Panc1 (cell line): ENCODE data around the gene ARHGEF37. TPM values are rescaled to one million over a fixed set of nuclear protein-coding genes. Genes with fewer than 3 reads are reported as not detected.

ENCODE experiments used
- ATAC-seq: fragments of 200-7000 bp; cut with Tn5 transposase; 2 replicates; pipeline ENCODE4 v1.9.1; 2020; ENCODE audit warnings: mild to moderate bottlenecking, moderate library complexity
- BruUV-seq: library from RNA; stranded (reverse); fragments of 400-500 nt; replicated peaks from 2 replicates; lab custom pipeline; 2021; lab: Mats Ljungman, UMichigan
- CTCF ChIA-PET: fragments of 300-600 bp; sonication (Branson Sonifier 250); formaldehyde crosslinking; loops from one replicate; lab custom pipeline; 2022; ENCODE audit warnings: antibody characterized with exemption; lab: Charles Lee
- POLR2A ChIA-PET: fragments of 300-600 bp; sonication (Branson Sonifier 250); formaldehyde crosslinking; loops from one replicate; lab custom pipeline; 2022; ENCODE audit warnings: antibody characterized with exemption; lab: Charles Lee
- DNase-seq: peaks from one replicate; pipeline ENCODE4 v3.0.0-alpha.2; 2010; ENCODE audit warnings: low read depth, low spot score
- H3K27ac ChIP-seq: 2 replicates; pipeline ENCODE4 v1.5.1; 2011; ENCODE audit warnings: mild to moderate bottlenecking, low read length, inconsistent platforms
- H3K27me3 ChIP-seq: fragments of 200-500 bp; sonication (Bioruptor generic); 2 replicates; pipeline ENCODE4 v1.6.0; 2014; ENCODE audit warnings: low read length, inconsistent platforms; ENCODE audit not compliant: control insufficient read depth, insufficient read depth
- H3K36me3 ChIP-seq: fragments of 200-500 bp; sonication (Bioruptor generic); 2 replicates; pipeline ENCODE4 v1.5.1; 2014; ENCODE audit warnings: inconsistent platforms, mild to moderate bottlenecking, low read length, moderate library complexity; ENCODE audit not compliant: control insufficient read depth, insufficient read depth
- H3K4me1 ChIP-seq: 2 replicates; pipeline ENCODE4 v1.5.1; 2011; ENCODE audit warnings: inconsistent platforms, mild to moderate bottlenecking, low read length, moderate library complexity; ENCODE audit not compliant: control insufficient read depth, insufficient read depth
- H3K4me3 ChIP-seq, 2 experiments: 2 replicates each; pipeline ENCODE4 v1.5.1; 2011 to 2012; ENCODE audit warnings: low read depth in 2 of 2, low read length in 2 of 2, mild to moderate bottlenecking in 2 of 2, inconsistent platforms in 1 of 2, moderate library complexity in 1 of 2
- H3K9me3 ChIP-seq: fragments of 200-500 bp; sonication (Bioruptor generic); 2 replicates; pipeline ENCODE4 v1.5.1; 2014; ENCODE audit warnings: low read depth, mild to moderate bottlenecking, inconsistent platforms, low read length, moderate library complexity; ENCODE audit not compliant: control insufficient read depth, insufficient read depth
- POLR2AphosphoS5 ChIP-seq: IDR thresholded peaks from 2 replicates; pipeline ENCODE4 v1.6.1; 2012; ENCODE audit warnings: mild to moderate bottlenecking, low read depth, low read length, moderate library complexity
- SIN3A ChIP-seq: IDR thresholded peaks from 2 replicates; pipeline ENCODE4 v1.6.1; 2012; ENCODE audit warnings: low read depth, mild to moderate bottlenecking, low read length, moderate library complexity, borderline replicate concordance; ENCODE audit not compliant: insufficient read depth
- TCF7L2 ChIP-seq: IDR thresholded peaks from 2 replicates; pipeline ENCODE4 v1.6.1; 2011; ENCODE audit warnings: mild to moderate bottlenecking, low read depth, low read length, inconsistent platforms
- in situ Hi-C: cut with HindIII; loops from 2 replicates; pipeline ENCODE4 v1.10.0; 2016; ENCODE audit warnings: low sequenced_read_pairs, low pct_unique_long_range_greater_than_20kb
- intact Hi-C: fragments of 100-400 bp; cut with micrococcal nuclease; formaldehyde crosslinking; loops from one replicate; pipeline ENCODE4 v1.10.0; 2022; ENCODE audit not compliant: unreplicated experiment
- total RNA-seq: library from RNA; stranded (reverse); gene quantifications from one replicate; pipeline ENCODE4 v1.2.1, GENCODE V29; 2021; ENCODE audit not compliant: unreplicated experiment
- TF ChIP-seq, protein P1 (sequence below): fragments of 450-650 bp; IDR thresholded peaks from 2 replicates; pipeline ENCODE4 v1.5.1; 2017; ENCODE audit warnings: mild to moderate bottlenecking
- TF ChIP-seq, protein P2 (sequence below), 2 experiments: IDR thresholded peaks; 2 replicates each; pipeline ENCODE4 v1.6.1; 2011 to 2012; ENCODE audit warnings: low read depth in 2 of 2, control low read depth in 1 of 2, low read length in 1 of 2, mild to moderate bottlenecking in 1 of 2, moderate library complexity in 1 of 2; ENCODE audit not compliant: insufficient read depth in 1 of 2

Gene ARHGEF37
- total RNA-seq, 1 experiment from 2014 or later, result 3.2 TPM

DNA sequence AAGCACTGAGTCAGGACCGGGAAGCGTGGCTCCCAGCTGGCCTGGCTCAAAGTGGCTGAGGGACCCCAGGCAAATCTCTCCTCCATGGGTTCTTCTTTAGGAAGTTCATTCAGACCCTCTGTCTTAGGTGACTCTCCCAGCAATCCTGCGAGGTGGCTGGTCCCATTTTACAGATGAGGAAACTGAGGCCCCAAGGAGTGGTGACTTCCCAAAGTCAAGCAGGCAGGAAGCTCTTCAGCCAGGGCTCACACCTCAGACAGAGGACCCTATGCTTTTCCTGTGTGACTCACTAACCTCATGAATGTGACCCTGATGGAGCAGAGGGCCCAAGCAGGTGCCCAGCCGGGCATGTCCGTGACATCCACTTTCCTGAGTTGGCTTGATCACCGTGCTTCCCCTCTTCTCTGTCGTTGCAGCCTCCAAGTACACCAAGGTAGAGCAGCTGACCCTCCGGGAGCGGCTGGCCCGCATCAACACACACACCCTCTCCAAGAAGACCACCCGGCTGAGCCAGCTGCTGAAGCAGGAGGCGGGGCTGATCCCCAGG is 36.5 kb downstream of the ARHGEF37 start:
- Histone ChIP-seq H3K9me3 (no peaks in the 10 kb centered on the region), H3K36me3 (no peaks in the 10 kb centered on the region), H3K4me1 (peaks cover 5% of the 10 kb centered on the region; the same call in 1 of the 2 replicates), H3K4me3 (no peak overlapping the region), H3K27me3 (no peaks in the 10 kb centered on the region), H3K27ac (no peak overlapping the region; the same call in 1 of the 2 replicates)
- DNase-seq (no peak), ATAC-seq (no peak)
- no TSS peak for BruUV-seq
- ChIA-PET CTCF (interaction anchor here (0.7 to 1.2 kb wide), 2 partner anchors 153 to 184 kb away, joined by 4 read pairs; no protein-coding TSS in a partner anchor), POLR2A (no interaction called here)
- TF ChIP-seq, protein P1, sequence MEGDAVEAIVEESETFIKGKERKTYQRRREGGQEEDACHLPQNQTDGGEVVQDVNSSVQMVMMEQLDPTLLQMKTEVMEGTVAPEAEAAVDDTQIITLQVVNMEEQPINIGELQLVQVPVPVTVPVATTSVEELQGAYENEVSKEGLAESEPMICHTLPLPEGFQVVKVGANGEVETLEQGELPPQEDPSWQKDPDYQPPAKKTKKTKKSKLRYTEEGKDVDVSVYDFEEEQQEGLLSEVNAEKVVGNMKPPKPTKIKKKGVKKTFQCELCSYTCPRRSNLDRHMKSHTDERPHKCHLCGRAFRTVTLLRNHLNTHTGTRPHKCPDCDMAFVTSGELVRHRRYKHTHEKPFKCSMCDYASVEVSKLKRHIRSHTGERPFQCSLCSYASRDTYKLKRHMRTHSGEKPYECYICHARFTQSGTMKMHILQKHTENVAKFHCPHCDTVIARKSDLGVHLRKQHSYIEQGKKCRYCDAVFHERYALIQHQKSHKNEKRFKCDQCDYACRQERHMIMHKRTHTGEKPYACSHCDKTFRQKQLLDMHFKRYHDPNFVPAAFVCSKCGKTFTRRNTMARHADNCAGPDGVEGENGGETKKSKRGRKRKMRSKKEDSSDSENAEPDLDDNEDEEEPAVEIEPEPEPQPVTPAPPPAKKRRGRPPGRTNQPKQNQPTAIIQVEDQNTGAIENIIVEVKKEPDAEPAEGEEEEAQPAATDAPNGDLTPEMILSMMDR, result no peak
- no peak for TF ChIP-seq TCF7L2
- no peak for TF ChIP-seq POLR2AphosphoS5
- TF ChIP-seq SIN3A, result no peak
- TF ChIP-seq, protein P2, sequence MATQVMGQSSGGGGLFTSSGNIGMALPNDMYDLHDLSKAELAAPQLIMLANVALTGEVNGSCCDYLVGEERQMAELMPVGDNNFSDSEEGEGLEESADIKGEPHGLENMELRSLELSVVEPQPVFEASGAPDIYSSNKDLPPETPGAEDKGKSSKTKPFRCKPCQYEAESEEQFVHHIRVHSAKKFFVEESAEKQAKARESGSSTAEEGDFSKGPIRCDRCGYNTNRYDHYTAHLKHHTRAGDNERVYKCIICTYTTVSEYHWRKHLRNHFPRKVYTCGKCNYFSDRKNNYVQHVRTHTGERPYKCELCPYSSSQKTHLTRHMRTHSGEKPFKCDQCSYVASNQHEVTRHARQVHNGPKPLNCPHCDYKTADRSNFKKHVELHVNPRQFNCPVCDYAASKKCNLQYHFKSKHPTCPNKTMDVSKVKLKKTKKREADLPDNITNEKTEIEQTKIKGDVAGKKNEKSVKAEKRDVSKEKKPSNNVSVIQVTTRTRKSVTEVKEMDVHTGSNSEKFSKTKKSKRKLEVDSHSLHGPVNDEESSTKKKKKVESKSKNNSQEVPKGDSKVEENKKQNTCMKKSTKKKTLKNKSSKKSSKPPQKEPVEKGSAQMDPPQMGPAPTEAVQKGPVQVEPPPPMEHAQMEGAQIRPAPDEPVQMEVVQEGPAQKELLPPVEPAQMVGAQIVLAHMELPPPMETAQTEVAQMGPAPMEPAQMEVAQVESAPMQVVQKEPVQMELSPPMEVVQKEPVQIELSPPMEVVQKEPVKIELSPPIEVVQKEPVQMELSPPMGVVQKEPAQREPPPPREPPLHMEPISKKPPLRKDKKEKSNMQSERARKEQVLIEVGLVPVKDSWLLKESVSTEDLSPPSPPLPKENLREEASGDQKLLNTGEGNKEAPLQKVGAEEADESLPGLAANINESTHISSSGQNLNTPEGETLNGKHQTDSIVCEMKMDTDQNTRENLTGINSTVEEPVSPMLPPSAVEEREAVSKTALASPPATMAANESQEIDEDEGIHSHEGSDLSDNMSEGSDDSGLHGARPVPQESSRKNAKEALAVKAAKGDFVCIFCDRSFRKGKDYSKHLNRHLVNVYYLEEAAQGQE (IDR thresholded peaks at IDR 0.05; ENCODE audit: insufficient read depth in 1 of 2, low read depth in 2 of 2, low read length in 1 of 2), result no peak
- intact Hi-C loops (no loop called here), in situ Hi-C loops (no loop called here)

DNA sequence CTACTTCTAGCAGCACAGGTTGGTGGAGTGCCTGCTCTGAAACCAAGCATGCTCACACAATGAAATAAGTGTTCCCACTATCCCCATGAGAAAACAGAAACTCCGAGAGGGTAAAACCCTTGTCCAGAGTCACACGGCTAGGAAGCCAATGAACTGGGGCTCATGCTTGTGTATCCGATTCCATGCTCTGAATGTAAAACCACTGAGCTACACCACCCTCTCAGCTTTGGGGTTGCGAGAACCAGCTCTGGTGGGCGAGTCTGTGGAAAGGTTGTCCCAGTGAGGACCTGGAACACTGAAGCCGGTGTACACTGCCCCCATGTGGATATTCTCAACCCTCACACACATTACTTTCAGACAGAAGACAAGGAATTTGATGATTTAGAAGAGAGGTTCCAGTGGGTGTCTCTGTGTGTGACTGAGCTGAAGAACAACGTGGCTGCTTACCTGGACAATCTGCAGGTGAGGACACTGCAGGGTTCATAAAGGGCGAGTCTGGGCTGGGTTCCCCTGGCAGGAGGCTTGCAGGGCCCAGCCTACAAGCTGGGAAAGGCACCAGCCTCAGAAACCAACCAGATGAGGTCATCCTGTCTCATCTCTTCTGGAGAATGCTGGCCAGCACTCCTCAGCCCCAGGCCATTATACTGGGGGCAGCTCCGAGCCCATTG is 37.4 kb downstream of the ARHGEF37 start:
- no peaks in the 10 kb centered on the region for H3K27me3 ChIP-seq
- H3K9me3 ChIP-seq, result no peaks in the 10 kb centered on the region
- DNase-seq (peak; percentile 60), ATAC-seq (peak; percentile 90)
- H3K27ac ChIP-seq, result peak overlapping the region; percentile 15; the same call in 1 of the 2 replicates
- CTCF ChIA-PET, result interaction anchor here (0.6 to 1.2 kb wide), 7 partner anchors 9 to 1170 kb away, joined by 3 to 4 read pairs (median 3); no protein-coding TSS in a partner anchor
- intact Hi-C loops, result no loop called here
- no TSS peak for BruUV-seq
- no peak overlapping the region for H3K4me3 ChIP-seq
- peaks cover 5% of the 10 kb centered on the region; the same call in 1 of the 2 replicates for H3K4me1 ChIP-seq
- in situ Hi-C loops, result no loop called here
- POLR2A ChIA-PET, result no interaction called here
- H3K36me3 ChIP-seq, result no peaks in the 10 kb centered on the region
- TF ChIP-seq, protein P1, result peak; percentile 89
- TF ChIP-seq, protein P2 (IDR thresholded peaks at IDR 0.05; ENCODE audit: insufficient read depth in 1 of 2, low read depth in 2 of 2, low read length in 1 of 2), result no peak
- no peak for TF ChIP-seq TCF7L2
